H1 (cell line): ENCODE results near the gene DMAC2.

Experiments
- CTCF ChIP-seq, 3 experiments: IDR thresholded peaks; 1 replicate in 2 of 3; 2 replicates in 1 of 3; pipeline versions ENCODE4 v1.5.1 to v1.6.1; 2011; ENCODE audit warnings: low read length in 3 of 3, mild to moderate bottlenecking in 3 of 3, inconsistent platforms in 2 of 3, low read depth in 1 of 3, moderate library complexity in 1 of 3; ENCODE audit not compliant: insufficient read depth in 1 of 3; ENCODE audit errors: control extremely low read depth in 1 of 3
- EP300 ChIP-seq, 2 experiments: IDR thresholded peaks; 1 replicate in 1 of 2; 2 replicates in 1 of 2; pipeline ENCODE4 v1.6.1; 2011 to 2012; ENCODE audit warnings: low read depth in 2 of 2, low read length in 2 of 2, mild to moderate bottlenecking in 2 of 2, borderline replicate concordance in 1 of 2, inconsistent platforms in 1 of 2, moderate library complexity in 1 of 2
- POLR2A ChIP-seq, 2 experiments: IDR thresholded peaks; 1 replicate in 1 of 2; 2 replicates in 1 of 2; pipeline ENCODE4 v1.6.1; 2011; ENCODE audit warnings: low read depth in 2 of 2, low read length in 2 of 2, mild to moderate bottlenecking in 2 of 2; ENCODE audit errors: control extremely low read depth in 1 of 2
- TCF12 ChIP-seq: IDR thresholded peaks from 2 replicates; pipeline ENCODE4 v1.6.1; 2011; ENCODE audit warnings: low read depth, mild to moderate bottlenecking, low read length

DNA sequence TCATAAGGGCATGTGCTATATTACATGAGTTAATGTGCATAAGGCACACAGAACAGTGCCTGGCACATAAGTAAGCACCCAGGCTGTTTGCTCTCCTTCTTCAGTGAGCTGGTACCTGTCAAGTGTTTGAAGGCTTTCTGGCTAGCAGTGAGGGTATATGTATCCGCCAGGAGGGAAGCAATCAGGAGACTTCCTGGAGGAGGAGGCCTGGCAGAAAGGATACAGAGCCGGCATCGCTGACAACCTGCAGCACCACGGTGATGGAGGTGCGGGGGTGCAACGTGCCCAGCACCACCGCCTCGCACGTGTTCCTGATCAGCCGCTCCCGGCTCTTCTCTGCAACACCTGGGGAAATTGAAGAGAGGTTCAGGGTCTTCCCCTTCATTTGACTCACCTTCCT is 48.1 kb downstream of the DMAC2 start:
- TF ChIP-seq CTCF (IDR thresholded peaks at IDR 0.05; ENCODE audit: control extremely low read depth in 1 of 3, insufficient read depth in 1 of 3, low read depth in 1 of 3, low read length in 3 of 3) (no peak), POLR2A (IDR thresholded peaks at IDR 0.05; ENCODE audit: control extremely low read depth in 1 of 2, low read depth in 2 of 2, low read length in 2 of 2) (no peak), EP300 (IDR thresholded peaks at IDR 0.05; ENCODE audit: borderline replicate concordance in 1 of 2, low read depth in 2 of 2, low read length in 2 of 2) (no peak), TCF12 (no peak)
